Suprapubic skin (tissue), 4 donors: ENCODE measurements around the gene TBCB.

Experiments
- EP300 ChIP-seq: sonication (generic); formaldehyde crosslinking; IDR thresholded peaks from one replicate; pipeline ENCODE4 v1.6.1; 2017; ENCODE audit warnings: antibody characterized with exemption
- POLR2A ChIP-seq, 2 donors: fragments of 450-650 bp; IDR thresholded peaks; one replicate each; pipeline ENCODE4 v1.6.1; 2017; ENCODE audit warnings: antibody characterized with exemption in 2 of 2, mild to moderate bottlenecking in 2 of 2, moderate library complexity in 2 of 2
- POLR2AphosphoS5 ChIP-seq, 3 donors: sonication (generic); formaldehyde crosslinking; IDR thresholded peaks; one replicate each; pipeline ENCODE4 v1.6.1; 2017; ENCODE audit warnings: antibody characterized with exemption in 3 of 3

DNA sequence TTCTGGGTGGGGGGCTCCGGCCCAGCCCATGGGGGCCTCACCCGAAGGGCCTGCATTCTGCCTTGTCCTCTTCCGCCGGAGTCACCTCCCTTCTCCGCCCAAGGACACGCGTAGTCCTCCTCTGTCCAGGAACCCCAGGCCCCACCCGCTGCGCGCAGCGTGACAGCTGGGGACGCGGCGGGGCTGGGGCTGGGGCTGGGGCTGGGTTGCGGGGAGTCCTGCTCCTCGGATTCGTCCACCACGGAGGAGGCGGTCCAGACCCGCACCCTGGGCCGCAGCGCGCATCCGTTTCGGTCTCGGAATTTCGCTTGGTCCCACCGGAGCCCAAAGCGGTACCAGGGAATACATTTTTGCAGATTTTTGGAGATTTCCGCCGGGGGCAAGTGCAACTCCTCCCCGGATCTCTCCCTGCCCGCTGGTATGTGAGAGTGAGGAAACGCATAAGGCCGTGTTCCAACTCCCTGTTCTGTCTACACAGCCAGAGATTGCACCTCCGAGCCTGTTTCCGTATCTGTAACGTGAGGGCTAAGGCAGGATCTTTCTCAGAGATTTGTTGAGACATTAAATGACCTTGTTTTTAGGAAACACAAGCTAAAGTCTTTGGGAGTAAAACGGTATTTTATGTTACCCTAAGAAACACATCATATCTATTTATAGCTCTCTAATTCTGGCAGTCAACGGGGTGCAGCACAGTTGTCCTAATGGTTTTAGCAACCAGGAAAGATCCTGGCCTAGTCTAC lies 37.3 kb downstream of the TBCB start, which contains the start of gene COX7A1:
- TF ChIP-seq POLR2AphosphoS5 (IDR thresholded peaks at IDR 0.05) (peak in 1 of 3 donors; percentile 47), POLR2A (IDR thresholded peaks at IDR 0.05) (peak in 1 of 2 donors; percentile 55), EP300 (no peak)
